NCI-H187 treated with DMSO at 0.1 percent for 48 hours (cell line): ENCODE data around the gene PGAP3.

Source experiments
- DNase-seq: peaks from one replicate; lab custom pipeline; 2025; lab: John Stamatoyannopoulos, UW

Gene PGAP3

GRCh38 chr17:39672522-39673334 is 15.1 kb downstream of the PGAP3 start:
- no peak for DNase-seq

- no peak for DNase-seq
Measured at GRCh38 chr17:39671651-39672521, 16.0 kb downstream of the PGAP3 start.

GRCh38 chr17:39670746-39671145 is 17.1 kb downstream of the PGAP3 start:
- DNase-seq = no peak

- DNase-seq = no peak
Measured at GRCh38 chr17:39669897-39670735, 17.7 kb downstream of the PGAP3 start.

GRCh38 chr17:39667945-39668924 is 19.6 kb downstream of the PGAP3 start, which contains the start of gene PNMT:
Gene PNMT (plus strand): TSS chr17:39668453. CDS start chr17:39668476, 23 bp downstream.
- DNase-seq = no peak

- no peak for DNase-seq
Measured at GRCh38 chr17:39667262-39667944, 20.5 kb downstream of the PGAP3 start.

- DNase-seq = no peak
Measured at GRCh38 chr17:39666601-39667261, 21.1 kb downstream of the PGAP3 start.

- no peak for DNase-seq
Measured at GRCh38 chr17:39666231-39666600, 21.6 kb downstream of the PGAP3 start.

GRCh38 chr17:39665642-39666224 is 22.1 kb downstream of the PGAP3 start:
- DNase-seq = no peak

GRCh38 chr17:39664581-39665561 is 23.0 kb downstream of the PGAP3 start, which contains the start of gene TCAP:
Gene TCAP (plus strand): TSS chr17:39665349. CDS start chr17:39665360, 11 bp downstream.
- no peak for DNase-seq

- DNase-seq = no peak
Measured at GRCh38 chr17:39663688-39664580, 23.9 kb downstream of the PGAP3 start.

- DNase-seq = no peak
Measured at GRCh38 chr17:39663340-39663687, 24.5 kb downstream of the PGAP3 start.

- DNase-seq = no peak
Measured at GRCh38 chr17:39662551-39663339, 25.1 kb downstream of the PGAP3 start.

GRCh38 chr17:39661744-39662541 is 25.9 kb downstream of the PGAP3 start:
- no peak for DNase-seq
